HCT116 (cell line): ENCODE results near the gene SLC37A3. TPM values are rescaled to one million over a fixed set of nuclear protein-coding genes. Genes with fewer than 3 reads are reported as not detected.

Experiments used
- ATAC-seq: fragments of 200-7000 bp; cut with Tn5 transposase; 2 replicates; pipeline ENCODE4 v1.9.1; 2020; ENCODE audit warnings: mild to moderate bottlenecking, moderate library complexity
- BruUV-seq: library from RNA; stranded (reverse); fragments of 400-500 nt; replicated peaks from 2 replicates; lab custom pipeline; 2021; lab: Mats Ljungman, UMichigan
- CTCF ChIA-PET: fragments of 300-600 bp; sonication (Branson Sonifier 250); formaldehyde crosslinking; loops from one replicate; lab custom pipeline; 2021; ENCODE audit warnings: antibody characterized with exemption; lab: Charles Lee
- POLR2A ChIA-PET: fragments of 300-600, 350-600 bp; sonication (Branson Sonifier 250); formaldehyde crosslinking; loops from one replicate; lab custom pipeline; 2021; ENCODE audit warnings: antibody characterized with exemption; lab: Charles Lee
- RAD21 ChIA-PET, 2 experiments: fragments of 300-600 bp; sonication (Branson Sonifier 250); formaldehyde crosslinking; loops; one replicate each; lab custom pipeline; 2023; ENCODE audit warnings: low total read pairs in 2 of 2; ENCODE audit not compliant: uncharacterized antibody in 2 of 2, unreplicated experiment in 2 of 2, low non-redundant PET in 1 of 2; lab: Charles Lee
- DNase-seq: peaks from one replicate; pipeline ENCODE4 v3.0.0-alpha.2; 2010; ENCODE audit warnings: low read depth, low spot score
- H2AFZ ChIP-seq: fragments of 200-600 bp; shearing (Covaris generic), sonication (generic); 2 replicates; pipeline ENCODE4 v1.6.1; 2017; ENCODE audit warnings: low read depth, mixed run types, mixed read lengths, antibody characterized with exemption, low read length; ENCODE audit not compliant: poor library complexity, severe bottlenecking
- H3K27ac ChIP-seq: 2 replicates; pipeline ENCODE4 v1.5.1; 2012; ENCODE audit warnings: low read depth, low read length
- H3K27me3 ChIP-seq: fragments of 200-600 bp; sonication (generic); 2 replicates; pipeline ENCODE4 v1.6.1; 2016; ENCODE audit warnings: mixed run types, low read length, mixed read lengths; ENCODE audit not compliant: insufficient read depth
- H3K36me3 ChIP-seq, 2 experiments: fragments of 200-500 bp in 1 of 2; fragments of 200-600 bp in 1 of 2; sonication (Bioruptor generic) in 1 of 2; sonication (generic) in 1 of 2; 2 replicates each; pipeline versions ENCODE4 v1.5.1 to v1.6.1; 2014 to 2016; ENCODE audit warnings: low read length in 2 of 2, inconsistent platforms in 1 of 2, mixed read lengths in 1 of 2, mixed run types in 1 of 2; ENCODE audit not compliant: insufficient read depth in 2 of 2, control insufficient read depth in 1 of 2
- H3K4me1 ChIP-seq, 2 experiments: fragments of 200-600 bp in 1 of 2; sonication (generic) in 1 of 2; 2 replicates each; pipeline versions ENCODE4 v1.5.1 to v1.6.1; 2012 to 2017; ENCODE audit warnings: low read length in 2 of 2, inconsistent platforms in 1 of 2, mild to moderate bottlenecking in 1 of 2, mixed read lengths in 1 of 2, mixed run types in 1 of 2, moderate library complexity in 1 of 2; ENCODE audit not compliant: insufficient read depth in 2 of 2, control insufficient read depth in 1 of 2
- H3K4me2 ChIP-seq: fragments of 200-600 bp; sonication (generic); 2 replicates; pipeline ENCODE4 v1.6.1; 2017; ENCODE audit warnings: mixed run types, low read length, mixed read lengths
- H3K4me3 ChIP-seq, 2 experiments: fragments of 200-600 bp in 1 of 2; sonication (generic) in 1 of 2; replicated peaks in 1 of 2; 2 replicates each; pipeline ENCODE4 v1.5.1; 2011 to 2016; ENCODE audit warnings: low read length in 2 of 2, control low read depth in 1 of 2, low read depth in 1 of 2, mild to moderate bottlenecking in 1 of 2, mixed read lengths in 1 of 2, mixed run types in 1 of 2
- H3K79me2 ChIP-seq: fragments of 200-600 bp; sonication (generic); 2 replicates; pipeline ENCODE4 v1.6.1; 2017; ENCODE audit warnings: mild to moderate bottlenecking, mixed run types, low read length, moderate library complexity, mixed read lengths; ENCODE audit not compliant: insufficient read depth
- H3K9ac ChIP-seq: fragments of 200-600 bp; sonication (generic); 2 replicates; pipeline ENCODE4 v1.6.1; 2016; ENCODE audit warnings: low read length, mixed read lengths
- H3K9me2 ChIP-seq: fragments of 200-600 bp; sonication (generic), shearing (Covaris generic); 2 replicates; pipeline ENCODE4 v1.6.1; 2017; ENCODE audit warnings: mixed run types, mild to moderate bottlenecking, moderate library complexity; ENCODE audit not compliant: insufficient read depth
- H3K9me3 ChIP-seq, 2 experiments: fragments of 200-500 bp in 1 of 2; fragments of 200-600 bp in 1 of 2; sonication (Bioruptor generic) in 1 of 2; sonication (generic) in 1 of 2; 2 replicates each; pipeline ENCODE4 v1.6.1; 2014 to 2017; ENCODE audit warnings: low read length in 2 of 2, mixed read lengths in 2 of 2, inconsistent platforms in 1 of 2, low read depth in 1 of 2, mild to moderate bottlenecking in 1 of 2, mixed run types in 1 of 2, moderate library complexity in 1 of 2; ENCODE audit not compliant: control insufficient read depth in 1 of 2, insufficient read depth in 1 of 2
- H4K20me1 ChIP-seq: fragments of 200-600 bp; sonication (generic), shearing (Covaris generic); 2 replicates; pipeline ENCODE4 v1.6.1; 2017; ENCODE audit warnings: mixed run types, mild to moderate bottlenecking, moderate library complexity; ENCODE audit not compliant: insufficient read depth
- CBX3 ChIP-seq: IDR thresholded peaks from 2 replicates; pipeline ENCODE4 v1.6.1; 2012; ENCODE audit warnings: low read depth
- CEBPB ChIP-seq: IDR thresholded peaks from 2 replicates; pipeline ENCODE4 v1.6.1; 2012; ENCODE audit warnings: low read depth
- EGR1 ChIP-seq: IDR thresholded peaks from 2 replicates; pipeline ENCODE4 v1.6.1; 2012; ENCODE audit warnings: low read depth
- EZH2 ChIP-seq: fragments of 200-600 bp; sonication (generic); IDR thresholded peaks from 2 replicates; pipeline ENCODE4 v1.6.1; 2017; ENCODE audit warnings: antibody characterized with exemption, mixed run types
- EZH2phosphoT487 ChIP-seq: fragments of 200-600 bp; IDR thresholded peaks from 2 replicates; pipeline ENCODE4 v1.6.1; 2018; ENCODE audit warnings: antibody characterized with exemption, borderline replicate concordance
- FOSL1 ChIP-seq: IDR thresholded peaks from 2 replicates; pipeline ENCODE4 v1.6.1; 2012; ENCODE audit warnings: low read depth
- JUND ChIP-seq: IDR thresholded peaks from 2 replicates; pipeline ENCODE4 v1.6.1; 2012
- POLR2A ChIP-seq: IDR thresholded peaks from 2 replicates; pipeline ENCODE4 v1.7.0; 2011; ENCODE audit warnings: borderline replicate concordance; ENCODE audit not compliant: insufficient read depth, insufficient read length; ENCODE audit errors: extremely low read depth
- RAD21 ChIP-seq: IDR thresholded peaks from 2 replicates; pipeline ENCODE4 v1.6.1; 2012; ENCODE audit warnings: low read depth, mild to moderate bottlenecking
- SIN3A ChIP-seq: IDR thresholded peaks from 2 replicates; pipeline ENCODE4 v1.6.1; 2012; ENCODE audit warnings: low read depth
- SP1 ChIP-seq: IDR thresholded peaks from 2 replicates; pipeline ENCODE4 v1.6.1; 2012; ENCODE audit warnings: low read depth
- SRF ChIP-seq: IDR thresholded peaks from 2 replicates; pipeline ENCODE4 v1.6.1; 2012; ENCODE audit warnings: low read depth
- TCF7L2 ChIP-seq: IDR thresholded peaks from 2 replicates; pipeline ENCODE4 v1.7.0; 2011; ENCODE audit warnings: borderline replicate concordance, inconsistent platforms; ENCODE audit not compliant: insufficient read depth, insufficient read length; ENCODE audit errors: extremely low read depth
- YY1 ChIP-seq: IDR thresholded peaks from 2 replicates; pipeline ENCODE4 v1.6.1; 2011; ENCODE audit warnings: low read length, low read depth, moderate library complexity, mild to moderate bottlenecking; ENCODE audit not compliant: insufficient replicate concordance; ENCODE audit errors: extremely low read depth
- ZFX ChIP-seq: fragments of 450-650 bp; IDR thresholded peaks from 2 replicates; pipeline ENCODE4 v1.6.1; 2017
- intact Hi-C: fragments of 100-400 bp; cut with micrococcal nuclease; formaldehyde crosslinking; loops from 2 replicates; pipeline ENCODE4 v1.10.0; 2022
- total RNA-seq: library from RNA; stranded (reverse); gene quantifications from one replicate; pipeline ENCODE4 v1.2.1, GENCODE V29; 2021; ENCODE audit not compliant: unreplicated experiment
- TF ChIP-seq, protein P1 (sequence below): IDR thresholded peaks from 2 replicates; pipeline ENCODE4 v1.6.1; 2012
- TF ChIP-seq, protein P2 (sequence below): IDR thresholded peaks from 2 replicates; pipeline ENCODE4 v1.6.1; 2012
- TF ChIP-seq, protein P3 (sequence below): IDR thresholded peaks from 2 replicates; pipeline ENCODE4 v1.6.1; 2012; ENCODE audit warnings: low read depth
- TF ChIP-seq, protein P4 (sequence below), 3 experiments: fragments of 200-600 bp in 1 of 3; sonication (generic) in 1 of 3; IDR thresholded peaks in 2 of 3; conservative IDR thresholded peaks in 1 of 3; 2 replicates each; pipeline ENCODE4 v1.5.1; 2012 to 2017; ENCODE audit warnings: low read depth in 2 of 3, low read length in 2 of 3, antibody characterized with exemption in 1 of 3, borderline replicate concordance in 1 of 3, control low read depth in 1 of 3, mild to moderate bottlenecking in 1 of 3, mixed read lengths in 1 of 3, mixed run types in 1 of 3, moderate library complexity in 1 of 3; ENCODE audit not compliant: insufficient read depth in 1 of 3
- TF ChIP-seq, protein P5 (sequence below): IDR thresholded peaks from 2 replicates; pipeline ENCODE4 v1.6.1; 2011; ENCODE audit warnings: mild to moderate bottlenecking, low read length, moderate library complexity; ENCODE audit not compliant: insufficient replicate concordance; ENCODE audit errors: extremely low read depth

Gene SLC37A3
- total RNA-seq, 1 experiment from 2014 or later = 41.8 TPM

DNA sequence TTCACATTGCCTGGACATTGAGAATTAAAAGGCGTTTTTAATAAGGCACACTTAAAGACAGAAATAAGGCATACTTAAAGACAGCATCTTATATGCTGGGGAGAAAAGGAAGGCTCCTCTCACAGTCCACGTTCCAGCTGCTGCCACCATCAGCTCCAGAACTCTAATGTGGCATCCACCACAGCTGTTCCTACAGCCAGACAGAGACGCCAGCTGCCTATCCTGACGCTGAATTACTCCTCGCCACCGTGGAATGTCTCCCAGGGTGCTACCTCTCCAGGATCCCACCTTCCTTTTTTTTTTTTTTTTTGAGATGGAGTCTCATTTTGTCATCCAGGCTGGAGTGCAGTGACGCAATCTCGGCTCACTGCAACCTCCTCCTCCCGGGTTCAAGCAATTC, 30.8 kb downstream of the SLC37A3 start:
- POLR2A ChIA-PET = no interaction called here

More for the DNA sequence above, 30.8 kb downstream of the SLC37A3 start:
- intact Hi-C loops = no loop called here
- H4K20me1 ChIP-seq = no peaks in the 10 kb centered on the region
- no peak overlapping the region for H2AFZ ChIP-seq
- RAD21 ChIA-PET = no interaction called here
- H3K9me3 ChIP-seq = no peaks in the 10 kb centered on the region
- DNase-seq (no peak), ATAC-seq (no peak)
- peaks cover 0 to 10% of the 10 kb centered on the region in 2 experiments; a peak in 2 of 4 replicates for H3K36me3 ChIP-seq
- no peak overlapping the region for H3K9ac ChIP-seq
- no peak overlapping the region for H3K4me2 ChIP-seq
- CTCF ChIA-PET = no interaction called here
- H3K27ac ChIP-seq = no peak overlapping the region
- TF ChIP-seq POLR2A (no peak), CBX3 (no peak), ZFX (no peak), CEBPB (no peak), SRF (no peak), EZH2 (no peak), SP1 (no peak), FOSL1 (no peak), EGR1 (no peak), YY1 (no peak), EZH2phosphoT487 (no peak), JUND (no peak), RAD21 (no peak), SIN3A (no peak), TCF7L2 (no peak)
- TF ChIP-seq, protein P1, sequence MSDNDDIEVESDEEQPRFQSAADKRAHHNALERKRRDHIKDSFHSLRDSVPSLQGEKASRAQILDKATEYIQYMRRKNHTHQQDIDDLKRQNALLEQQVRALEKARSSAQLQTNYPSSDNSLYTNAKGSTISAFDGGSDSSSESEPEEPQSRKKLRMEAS = no peak
- TF ChIP-seq, protein P2, sequence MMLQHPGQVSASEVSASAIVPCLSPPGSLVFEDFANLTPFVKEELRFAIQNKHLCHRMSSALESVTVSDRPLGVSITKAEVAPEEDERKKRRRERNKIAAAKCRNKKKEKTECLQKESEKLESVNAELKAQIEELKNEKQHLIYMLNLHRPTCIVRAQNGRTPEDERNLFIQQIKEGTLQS = no peak
- TF ChIP-seq, protein P3, sequence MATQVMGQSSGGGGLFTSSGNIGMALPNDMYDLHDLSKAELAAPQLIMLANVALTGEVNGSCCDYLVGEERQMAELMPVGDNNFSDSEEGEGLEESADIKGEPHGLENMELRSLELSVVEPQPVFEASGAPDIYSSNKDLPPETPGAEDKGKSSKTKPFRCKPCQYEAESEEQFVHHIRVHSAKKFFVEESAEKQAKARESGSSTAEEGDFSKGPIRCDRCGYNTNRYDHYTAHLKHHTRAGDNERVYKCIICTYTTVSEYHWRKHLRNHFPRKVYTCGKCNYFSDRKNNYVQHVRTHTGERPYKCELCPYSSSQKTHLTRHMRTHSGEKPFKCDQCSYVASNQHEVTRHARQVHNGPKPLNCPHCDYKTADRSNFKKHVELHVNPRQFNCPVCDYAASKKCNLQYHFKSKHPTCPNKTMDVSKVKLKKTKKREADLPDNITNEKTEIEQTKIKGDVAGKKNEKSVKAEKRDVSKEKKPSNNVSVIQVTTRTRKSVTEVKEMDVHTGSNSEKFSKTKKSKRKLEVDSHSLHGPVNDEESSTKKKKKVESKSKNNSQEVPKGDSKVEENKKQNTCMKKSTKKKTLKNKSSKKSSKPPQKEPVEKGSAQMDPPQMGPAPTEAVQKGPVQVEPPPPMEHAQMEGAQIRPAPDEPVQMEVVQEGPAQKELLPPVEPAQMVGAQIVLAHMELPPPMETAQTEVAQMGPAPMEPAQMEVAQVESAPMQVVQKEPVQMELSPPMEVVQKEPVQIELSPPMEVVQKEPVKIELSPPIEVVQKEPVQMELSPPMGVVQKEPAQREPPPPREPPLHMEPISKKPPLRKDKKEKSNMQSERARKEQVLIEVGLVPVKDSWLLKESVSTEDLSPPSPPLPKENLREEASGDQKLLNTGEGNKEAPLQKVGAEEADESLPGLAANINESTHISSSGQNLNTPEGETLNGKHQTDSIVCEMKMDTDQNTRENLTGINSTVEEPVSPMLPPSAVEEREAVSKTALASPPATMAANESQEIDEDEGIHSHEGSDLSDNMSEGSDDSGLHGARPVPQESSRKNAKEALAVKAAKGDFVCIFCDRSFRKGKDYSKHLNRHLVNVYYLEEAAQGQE = no peak
- TF ChIP-seq, protein P4, sequence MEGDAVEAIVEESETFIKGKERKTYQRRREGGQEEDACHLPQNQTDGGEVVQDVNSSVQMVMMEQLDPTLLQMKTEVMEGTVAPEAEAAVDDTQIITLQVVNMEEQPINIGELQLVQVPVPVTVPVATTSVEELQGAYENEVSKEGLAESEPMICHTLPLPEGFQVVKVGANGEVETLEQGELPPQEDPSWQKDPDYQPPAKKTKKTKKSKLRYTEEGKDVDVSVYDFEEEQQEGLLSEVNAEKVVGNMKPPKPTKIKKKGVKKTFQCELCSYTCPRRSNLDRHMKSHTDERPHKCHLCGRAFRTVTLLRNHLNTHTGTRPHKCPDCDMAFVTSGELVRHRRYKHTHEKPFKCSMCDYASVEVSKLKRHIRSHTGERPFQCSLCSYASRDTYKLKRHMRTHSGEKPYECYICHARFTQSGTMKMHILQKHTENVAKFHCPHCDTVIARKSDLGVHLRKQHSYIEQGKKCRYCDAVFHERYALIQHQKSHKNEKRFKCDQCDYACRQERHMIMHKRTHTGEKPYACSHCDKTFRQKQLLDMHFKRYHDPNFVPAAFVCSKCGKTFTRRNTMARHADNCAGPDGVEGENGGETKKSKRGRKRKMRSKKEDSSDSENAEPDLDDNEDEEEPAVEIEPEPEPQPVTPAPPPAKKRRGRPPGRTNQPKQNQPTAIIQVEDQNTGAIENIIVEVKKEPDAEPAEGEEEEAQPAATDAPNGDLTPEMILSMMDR (IDR thresholded peaks at IDR 0.05 in 2 of 3, conservative IDR thresholded peaks at IDR 0.05 in 1 of 3; ENCODE audit: borderline replicate concordance in 1 of 3, insufficient read depth in 1 of 3, low read depth in 2 of 3, low read length in 2 of 3) = no peak
- TF ChIP-seq, protein P5, sequence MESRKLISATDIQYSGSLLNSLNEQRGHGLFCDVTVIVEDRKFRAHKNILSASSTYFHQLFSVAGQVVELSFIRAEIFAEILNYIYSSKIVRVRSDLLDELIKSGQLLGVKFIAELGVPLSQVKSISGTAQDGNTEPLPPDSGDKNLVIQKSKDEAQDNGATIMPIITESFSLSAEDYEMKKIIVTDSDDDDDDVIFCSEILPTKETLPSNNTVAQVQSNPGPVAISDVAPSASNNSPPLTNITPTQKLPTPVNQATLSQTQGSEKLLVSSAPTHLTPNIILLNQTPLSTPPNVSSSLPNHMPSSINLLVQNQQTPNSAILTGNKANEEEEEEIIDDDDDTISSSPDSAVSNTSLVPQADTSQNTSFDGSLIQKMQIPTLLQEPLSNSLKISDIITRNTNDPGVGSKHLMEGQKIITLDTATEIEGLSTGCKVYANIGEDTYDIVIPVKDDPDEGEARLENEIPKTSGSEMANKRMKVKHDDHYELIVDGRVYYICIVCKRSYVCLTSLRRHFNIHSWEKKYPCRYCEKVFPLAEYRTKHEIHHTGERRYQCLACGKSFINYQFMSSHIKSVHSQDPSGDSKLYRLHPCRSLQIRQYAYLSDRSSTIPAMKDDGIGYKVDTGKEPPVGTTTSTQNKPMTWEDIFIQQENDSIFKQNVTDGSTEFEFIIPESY = no peak
- H3K4me3 ChIP-seq = no peak overlapping the region
- H3K27me3 ChIP-seq = no peaks in the 10 kb centered on the region
- H3K4me1 ChIP-seq = no peaks in the 10 kb centered on the region
- no TSS peak for BruUV-seq
- peaks cover 3% of the 10 kb centered on the region; the same call in 1 of the 2 replicates for H3K79me2 ChIP-seq
- no peaks in the 10 kb centered on the region for H3K9me2 ChIP-seq
